Urothelium cell line (cell line): ENCODE data around the gene GANAB.
"Not testable (repeated sequence)": the region's sequence is repeated elsewhere in the genome, so short reads cannot be mapped to it uniquely, and the experiment has no call there.

Experiments
- DNase-seq: peaks from one replicate; pipeline ENCODE4 v3.0.0; 2011; ENCODE audit warnings: low spot score, mixed read lengths
- FAIRE-seq: peaks from 2 replicates; lab custom pipeline; 2011; peaks lifted over from hg19 to GRCh38; lab: Jason Lieb, UNC

Gene GANAB

GRCh38 chr11:62645946-62646824 is at the start of gene GANAB:
TSS of gene GANAB (minus strand) at chr11:62646613. CDS start at chr11:62646599, 14 bp downstream.
- FAIRE-seq (no peak), DNase-seq (peak; percentile 100)

- FAIRE-seq (no peak), DNase-seq (peak; percentile 58)
These were observed 48.2 kb upstream of the GANAB start for GRCh38 chr11:62694455-62695167.

GRCh38 chr11:62693624-62694023 is 47.2 kb upstream of the GANAB start:
- not testable (repeated sequence) for DNase-seq, FAIRE-seq

GRCh38 chr11:62689421-62690183 is 43.2 kb upstream of the GANAB start, which contains the start of gene LRRN4CL:
TSS of gene LRRN4CL (minus strand) at chr11:62689530. CDS start at chr11:62688508, 1,022 bp downstream.
- DNase-seq (peak; percentile 46), FAIRE-seq (no peak)

- no peak for DNase-seq
- no peak for FAIRE-seq
These were observed 42.1 kb upstream of the GANAB start for GRCh38 chr11:62688491-62688890.

- DNase-seq = no peak
- no peak for FAIRE-seq
These were observed 41.3 kb upstream of the GANAB start for GRCh38 chr11:62687508-62688396.

GRCh38 chr11:62682518-62682917 is 36.1 kb upstream of the GANAB start:
- no peak for DNase-seq
- no peak for FAIRE-seq

- peak; percentile 75 for DNase-seq
- peak; percentile 67 for FAIRE-seq
These were observed 34.4 kb upstream of the GANAB start for GRCh38 chr11:62680825-62681240.

GRCh38 chr11:62678770-62679696 is 32.6 kb upstream of the GANAB start, which contains the start of gene UBXN1:
TSS of gene UBXN1 (minus strand) at chr11:62679073. CDS start at chr11:62678923, 150 bp downstream.
- FAIRE-seq = no peak
- DNase-seq = peak; percentile 90

GRCh38 chr11:62678433-62678769 is 32.0 kb upstream of the GANAB start:
- FAIRE-seq (no peak), DNase-seq (no peak)

- FAIRE-seq = no peak
- no peak for DNase-seq
These were observed 31.3 kb upstream of the GANAB start for GRCh38 chr11:62677714-62678113.

- DNase-seq (no peak), FAIRE-seq (no peak)
These were observed 30.7 kb upstream of the GANAB start for GRCh38 chr11:62677156-62677555.

GRCh38 chr11:62676698-62677097 is 30.3 kb upstream of the GANAB start:
- FAIRE-seq (no peak), DNase-seq (no peak)

- not testable (repeated sequence) for FAIRE-seq, DNase-seq
These were observed 29.0 kb upstream of the GANAB start for GRCh38 chr11:62675415-62675814.

GRCh38 chr11:62673196-62673525 is 26.7 kb upstream of the GANAB start:
- FAIRE-seq (no peak), DNase-seq (no peak)

GRCh38 chr11:62671608-62672389 is 25.4 kb upstream of the GANAB start, which contains the start of the genes LBHD1 and UQCC3:
TSS of gene LBHD1 (minus strand) at chr11:62672267. CDS start at chr11:62670031, 2,236 bp downstream.
TSS of gene UQCC3 (plus strand) at chr11:62671673. CDS start at chr11:62671746, 73 bp downstream.
- no peak for FAIRE-seq

GRCh38 chr11:62671236-62671607 is 24.8 kb upstream of the GANAB start:
- DNase-seq = no peak

More at GRCh38 chr11:62671608-62672389, 25.4 kb upstream of the GANAB start, which contains the start of the genes LBHD1 and UQCC3:
- peak; percentile 80 for DNase-seq

More at GRCh38 chr11:62671236-62671607, 24.8 kb upstream of the GANAB start:
- no peak for FAIRE-seq
